Stimulated activated CD4-positive, alpha-beta T cell treated with anti-CD3 and anti-CD28 coated beads, TNF-alpha, amount 100 ng/mL, for 48 hours (primary cell): ENCODE results near the gene C1orf198.

Experiments
- DNase-seq, 3 donors: peaks; one replicate each; pipeline ENCODE4 v3.0.0-alpha.2; 2020; ENCODE audit warnings: low read depth in 3 of 3

Gene C1orf198

GRCh38 chr1:230809256-230809990 is 58.9 kb downstream of the C1orf198 start:
- no peak for DNase-seq

DNA sequence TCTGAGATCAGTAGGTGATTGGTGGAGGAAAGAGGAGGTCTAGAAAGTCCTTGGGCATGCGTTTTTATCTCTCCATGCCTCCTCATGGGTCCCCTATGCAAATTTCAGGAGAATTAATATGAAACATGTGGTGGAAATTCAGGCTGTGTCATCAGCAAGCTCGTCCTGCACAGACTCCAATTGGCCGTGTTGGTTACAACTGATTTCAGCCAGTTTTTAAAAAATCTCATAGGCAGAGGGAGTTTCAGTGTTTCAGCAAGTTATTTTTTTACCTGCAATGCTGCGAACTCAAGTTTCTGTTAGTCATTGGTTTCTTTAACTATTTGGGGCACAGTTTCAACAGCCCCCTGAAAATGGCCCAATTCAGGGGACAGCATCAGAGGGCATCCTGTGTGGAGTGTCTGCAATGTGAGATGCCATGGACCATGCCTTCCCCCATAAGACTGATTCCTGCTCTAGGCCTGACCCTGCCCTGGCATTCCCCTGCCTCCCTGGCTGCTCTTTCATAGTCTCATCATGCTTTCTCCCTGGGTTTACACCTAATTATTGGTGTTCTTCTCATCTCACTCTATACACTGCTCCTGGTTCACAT is 59.9 kb downstream of the C1orf198 start:
- no peak for DNase-seq

DNA sequence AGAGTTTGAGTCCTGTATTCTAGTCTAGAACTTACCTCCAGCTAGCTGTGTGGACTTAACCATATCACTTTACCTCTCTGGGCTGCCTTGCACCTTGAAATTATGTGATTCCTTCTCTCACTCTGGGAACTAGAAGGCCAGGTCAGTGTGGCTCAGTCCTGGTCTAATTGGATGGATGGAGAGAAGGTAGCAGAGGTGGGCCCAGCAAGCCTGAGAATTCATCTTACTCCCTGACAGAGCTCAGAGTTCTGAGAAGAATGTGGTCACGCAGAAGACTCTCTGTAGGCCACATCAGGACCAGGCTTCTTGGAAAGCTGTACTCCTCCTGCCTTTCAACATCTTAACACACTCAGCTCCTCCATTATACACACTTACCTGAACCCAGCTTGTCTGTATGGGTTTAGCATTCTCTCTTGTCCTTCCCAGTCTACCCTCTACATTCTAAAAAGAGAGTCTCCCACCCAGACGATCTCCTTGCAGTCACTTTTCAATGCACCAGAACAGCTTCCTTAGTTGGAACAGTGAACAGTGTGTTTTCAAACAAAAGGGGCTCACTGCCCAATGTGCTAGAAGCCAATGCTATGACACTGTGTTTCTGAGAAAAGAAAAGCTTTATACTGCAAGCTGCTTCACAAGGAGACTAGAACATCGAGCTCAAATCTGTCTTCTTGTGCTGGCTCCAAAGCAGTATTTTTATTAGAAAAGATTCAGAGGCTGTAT is 60.6 kb downstream of the C1orf198 start:
- DNase-seq: no peak

GRCh38 chr1:230807029-230807428 is 61.3 kb downstream of the C1orf198 start:
- DNase-seq: no peak

DNA sequence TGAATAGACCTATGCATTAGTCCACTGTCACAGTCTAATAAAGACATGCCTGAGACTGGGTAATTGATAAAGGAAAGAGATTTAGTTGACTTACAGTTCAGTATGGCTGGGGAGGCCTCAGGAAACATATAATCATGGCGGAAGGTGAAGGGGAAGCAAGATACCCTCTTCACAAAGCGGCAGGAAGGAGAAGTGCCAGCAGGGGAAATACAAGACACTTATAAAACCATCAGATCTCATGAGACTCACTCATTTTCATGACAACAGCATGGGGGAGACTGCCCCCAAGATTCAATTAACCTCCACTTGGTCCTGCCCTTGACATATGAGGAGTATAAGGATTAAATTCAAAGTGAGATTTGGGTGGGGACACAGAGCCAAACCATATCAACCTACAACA is 61.8 kb downstream of the C1orf198 start:
- DNase-seq: no peak

DNA sequence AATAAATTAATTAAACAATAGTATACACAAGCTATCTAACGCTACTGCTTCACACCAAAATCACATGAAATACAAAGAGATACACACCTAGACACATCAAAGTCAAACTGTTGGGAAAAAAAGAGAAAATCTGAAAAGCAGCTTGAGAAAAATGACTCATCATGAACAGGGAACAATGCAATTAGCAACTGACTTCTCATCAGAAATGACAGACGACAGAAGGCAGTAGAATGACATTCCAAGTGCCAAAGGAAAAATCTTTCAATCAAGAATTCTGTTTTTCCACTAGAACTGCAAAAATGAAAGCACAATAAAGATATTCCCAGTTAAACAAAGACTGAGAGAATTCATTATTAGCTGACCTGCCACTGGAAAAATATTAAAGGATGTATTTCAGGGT is 63.9 kb downstream of the C1orf198 start:
- no peak for DNase-seq

GRCh38 chr1:230800891-230801840 is 67.2 kb downstream of the C1orf198 start:
- no peak for DNase-seq

DNA sequence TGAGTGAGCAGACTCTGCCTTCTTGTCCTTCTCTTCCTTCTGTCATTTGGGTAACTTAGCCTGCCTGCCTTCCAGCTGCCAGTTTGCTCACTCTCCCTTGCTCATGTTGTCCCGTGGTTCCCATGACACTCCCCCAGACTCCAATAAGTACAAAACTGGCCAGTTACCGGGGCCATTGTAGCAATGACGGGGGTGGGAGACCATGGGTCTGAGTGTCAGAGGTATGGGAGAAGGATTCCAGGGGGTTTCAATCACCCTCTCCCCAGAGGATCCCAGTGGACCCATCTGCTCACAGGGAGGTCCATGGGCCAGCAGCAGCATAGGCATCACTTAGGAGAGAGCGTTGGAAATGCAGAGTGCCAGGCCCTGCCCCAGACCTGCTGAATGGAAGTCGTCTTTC is 69.8 kb downstream of the C1orf198 start:
- no peak for DNase-seq

DNA sequence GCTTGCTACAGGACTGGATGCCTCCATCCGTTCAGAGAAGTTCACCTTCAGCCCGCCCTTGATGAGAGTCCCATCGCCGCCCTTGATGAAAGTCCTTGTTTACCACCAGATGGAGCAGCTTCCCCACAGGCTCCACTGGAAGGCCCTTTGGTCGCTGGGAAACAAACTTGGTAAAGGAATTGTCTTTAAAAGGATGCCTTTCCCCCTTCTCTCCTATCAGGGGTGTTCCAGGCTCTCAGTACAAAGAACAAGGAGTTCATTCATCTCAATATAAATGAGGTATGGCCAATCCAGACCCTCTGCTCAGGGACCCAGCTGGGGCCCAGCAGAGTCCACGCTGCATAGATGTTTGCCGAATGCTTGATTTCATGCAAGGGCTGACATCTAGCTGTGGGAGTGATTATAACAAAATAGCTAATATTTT is 70.4 kb downstream of the C1orf198 start:
- DNase-seq: no peak

- no peak for DNase-seq
Measured at GRCh38 chr1:230797376-230797920, 70.9 kb downstream of the C1orf198 start.

- no peak for DNase-seq
Measured at GRCh38 chr1:230796626-230797025, 71.7 kb downstream of the C1orf198 start.

DNA sequence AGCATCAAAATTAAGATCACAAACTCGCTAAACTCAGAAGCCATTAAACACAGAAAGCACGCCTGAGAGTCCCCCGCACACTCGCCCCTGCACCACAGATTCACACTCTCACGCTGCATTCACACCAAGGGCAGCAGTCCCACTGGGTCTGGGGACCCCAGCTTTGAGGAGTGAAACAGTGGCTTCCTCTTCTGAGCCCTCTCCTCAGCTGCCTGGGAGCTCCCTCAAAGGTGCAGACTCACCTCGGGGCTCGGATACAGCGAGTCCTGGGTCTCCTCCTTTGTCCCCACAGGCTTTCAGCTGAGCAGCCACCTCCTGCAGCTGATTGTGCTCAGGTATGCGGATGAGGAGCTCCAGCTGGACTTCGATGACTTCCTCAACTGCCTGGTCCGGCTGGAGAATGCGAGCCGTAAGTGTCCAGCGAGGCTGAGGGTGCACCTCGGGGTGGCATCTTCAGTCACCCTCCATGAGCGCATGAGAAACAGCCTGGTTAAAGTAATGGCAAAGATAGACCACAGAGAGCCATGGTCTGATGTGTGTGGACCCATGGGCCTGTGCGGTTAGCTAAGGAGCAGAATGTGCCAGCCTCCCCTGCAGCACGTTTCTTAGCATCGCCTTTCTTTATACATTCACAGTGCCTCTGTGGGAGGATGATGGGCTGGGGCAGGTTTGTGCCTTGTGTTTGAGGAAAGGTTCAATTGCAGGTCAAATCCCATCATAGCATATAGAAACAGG is 73.3 kb downstream of the C1orf198 start:
- DNase-seq: no peak

- no peak for DNase-seq
Measured at GRCh38 chr1:230794431-230794830, 73.9 kb downstream of the C1orf198 start.

- no peak for DNase-seq
Measured at GRCh38 chr1:230793463-230793745, 74.9 kb downstream of the C1orf198 start.

DNA sequence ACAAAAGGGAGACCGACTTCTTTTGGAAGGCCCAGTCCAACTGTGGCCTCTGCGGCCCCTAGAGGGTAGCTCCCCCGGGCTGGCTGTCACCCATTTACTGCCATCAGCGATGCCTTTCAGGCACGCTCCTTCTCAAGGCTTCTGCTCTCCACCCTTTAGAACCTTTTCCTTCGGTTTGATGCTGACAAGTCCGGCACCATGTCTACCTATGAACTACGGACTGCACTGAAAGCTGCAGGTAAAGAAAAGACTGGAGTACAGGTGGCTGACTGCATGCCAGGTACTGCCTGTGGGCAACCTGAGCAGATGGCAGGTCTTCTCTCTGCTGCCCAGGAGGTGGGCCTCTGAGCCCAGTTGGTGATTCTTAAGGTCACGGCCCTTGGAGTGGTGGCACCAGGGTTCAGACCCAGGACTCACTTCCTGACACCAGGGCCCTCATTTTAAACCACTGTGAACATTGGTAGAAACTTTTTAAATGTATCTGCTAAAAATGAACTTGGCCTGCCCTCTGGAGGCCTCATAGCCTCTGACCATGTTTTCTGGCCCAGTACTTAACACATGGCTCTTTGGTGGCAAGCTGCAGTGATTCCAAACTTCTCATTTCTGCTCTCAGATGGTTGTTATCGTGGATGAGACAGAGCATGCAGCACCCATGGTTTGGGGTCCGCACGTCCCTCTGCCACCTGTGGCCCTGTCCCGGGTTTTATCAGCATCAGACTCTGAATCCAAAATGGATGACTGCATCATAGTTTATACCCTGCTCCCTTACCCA is 75.4 kb downstream of the C1orf198 start:
- no peak for DNase-seq

- DNase-seq: no peak
Measured at GRCh38 chr1:230791986-230792564, 76.2 kb downstream of the C1orf198 start.

GRCh38 chr1:230790026-230790425 is 78.3 kb downstream of the C1orf198 start:
- DNase-seq: no peak

- DNase-seq: no peak
Measured at GRCh38 chr1:230788561-230789275, 79.6 kb downstream of the C1orf198 start.

GRCh38 chr1:230787471-230787870 is 80.8 kb downstream of the C1orf198 start:
- DNase-seq: no peak
